ENCODE results near the gene PRAMEF33.
"Not testable (repeated sequence)": the region's sequence is repeated elsewhere in the genome, so short reads cannot be mapped to it uniquely, and the experiment has no call there.

The PRAMEF33 gene, protein sequence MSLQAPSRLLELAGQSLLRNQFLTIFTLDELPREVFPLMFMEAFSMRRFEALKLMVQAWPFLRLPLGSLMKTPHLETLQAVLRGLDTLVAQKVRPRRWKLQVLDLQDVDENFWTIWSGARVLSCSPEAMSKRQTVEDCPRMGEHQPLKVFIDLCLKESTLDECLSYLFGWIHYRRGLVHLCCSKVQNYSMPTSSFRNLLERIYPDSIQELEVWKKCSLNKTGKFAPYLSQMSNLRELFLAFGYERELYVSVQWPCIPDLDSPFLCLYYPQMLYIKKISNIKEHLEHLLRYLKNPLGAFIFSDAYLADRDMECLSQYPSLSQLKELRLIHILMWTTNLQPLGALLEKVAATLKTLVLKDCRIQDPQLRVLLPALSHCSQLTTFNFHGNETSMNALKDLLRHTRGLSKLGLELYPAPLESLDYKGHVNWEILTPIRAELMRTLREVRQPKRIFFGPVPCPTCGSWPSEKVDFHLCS

GRCh38 chr1:13303239-13303638, at the start of gene PRAMEF33:
TSS of gene PRAMEF33 (plus strand) at chr1:13303539. CDS start at chr1:13305955, 2,416 bp downstream.
- DNase-seq = not testable (repeated sequence)

GRCh38 chr1:13253898-13254297, 49.4 kb upstream of the PRAMEF33 start, which contains the start of gene PRAMEF5:
TSS of gene PRAMEF5 (plus strand) at chr1:13254198. CDS start at chr1:13259269, 5,071 bp downstream.
- DNase-seq = not testable (repeated sequence)

DNA sequence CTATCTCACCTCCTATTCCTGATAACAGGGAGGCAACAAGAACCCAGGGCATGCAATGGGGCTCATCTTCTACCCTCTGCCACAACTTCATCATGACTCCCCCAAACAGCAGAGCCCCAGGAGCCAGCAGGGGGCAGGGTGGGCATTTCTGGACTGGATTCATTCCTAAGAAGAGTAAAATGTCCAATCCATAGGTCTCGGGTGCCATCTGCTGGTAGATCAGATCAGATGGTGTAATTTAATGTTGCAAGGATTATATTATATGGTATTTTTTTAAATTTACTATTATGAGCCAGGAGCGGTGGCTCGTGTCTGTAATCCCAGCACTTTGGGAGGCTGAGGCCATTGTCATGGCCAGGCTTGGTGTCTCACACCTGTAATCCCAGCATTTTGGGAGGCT, 38.2 kb upstream of the PRAMEF33 start:
- DNase-seq = not testable (repeated sequence)

DNA sequence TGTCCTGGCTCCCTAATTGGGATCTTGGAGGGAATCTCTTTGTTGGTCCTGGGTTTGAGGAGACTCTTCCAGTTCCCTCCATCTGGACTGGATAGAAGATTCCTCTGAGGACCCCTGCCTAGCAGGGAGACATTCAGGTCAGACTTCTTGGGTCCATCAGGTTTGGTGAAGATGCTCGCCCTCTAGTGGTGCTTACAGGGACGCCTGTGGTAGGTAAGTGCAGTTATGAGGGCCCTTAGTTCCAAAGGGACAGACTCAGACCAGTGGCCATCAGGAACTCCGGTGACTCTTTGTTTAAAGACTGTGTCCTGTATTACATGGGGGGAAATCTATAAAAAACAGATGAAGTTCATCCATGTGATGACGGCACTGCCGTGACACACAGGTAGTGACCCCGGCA, 26.3 kb upstream of the PRAMEF33 start:
- DNase-seq = not testable (repeated sequence)

DNA sequence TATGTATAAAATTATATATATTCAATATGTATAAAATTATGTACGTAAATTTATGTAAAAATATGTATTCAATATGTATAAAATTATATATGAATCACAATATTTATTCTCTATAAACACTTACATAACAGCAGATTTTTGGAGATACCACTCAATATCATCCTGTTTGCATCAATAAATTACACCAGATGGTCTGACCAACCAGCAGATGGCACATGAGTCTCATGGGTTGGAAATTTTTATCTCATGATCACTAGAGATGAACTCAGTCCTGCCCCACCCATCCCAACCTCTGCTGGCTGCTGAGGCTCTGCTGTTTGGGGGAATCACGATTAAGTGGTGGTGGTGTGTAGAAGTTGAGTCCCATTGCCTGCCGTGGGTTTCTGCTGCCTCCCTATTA, 23.7 kb upstream of the PRAMEF33 start:
- DNase-seq = not testable (repeated sequence)

- DNase-seq = not testable (repeated sequence)
Observed at GRCh38 chr1:13285037-13285436, 18.3 kb upstream of the PRAMEF33 start, which contains the start of gene PRAMEF8. TSS of gene PRAMEF8 (minus strand) at chr1:13285137. CDS start at chr1:13284091, 1,046 bp downstream.

- DNase-seq = not testable (repeated sequence)
Observed at GRCh38 chr1:13289030-13289429, 14.3 kb upstream of the PRAMEF33 start.

- DNase-seq = not testable (repeated sequence)
Observed at GRCh38 chr1:13297216-13297931, 6.0 kb upstream of the PRAMEF33 start.

GRCh38 chr1:13298699-13299098, 4.6 kb upstream of the PRAMEF33 start:
- DNase-seq = not testable (repeated sequence)

- not testable (repeated sequence) for DNase-seq
Observed at GRCh38 chr1:13302197-13302596, 1.1 kb upstream of the PRAMEF33 start.

GRCh38 chr1:13315281-13315680, 11.9 kb downstream of the PRAMEF33 start, which contains the start of gene PRAMEF15:
TSS of gene PRAMEF15 (plus strand) at chr1:13315581. CDS start at chr1:13318408, 2,827 bp downstream.
- not testable (repeated sequence) for DNase-seq

DNA sequence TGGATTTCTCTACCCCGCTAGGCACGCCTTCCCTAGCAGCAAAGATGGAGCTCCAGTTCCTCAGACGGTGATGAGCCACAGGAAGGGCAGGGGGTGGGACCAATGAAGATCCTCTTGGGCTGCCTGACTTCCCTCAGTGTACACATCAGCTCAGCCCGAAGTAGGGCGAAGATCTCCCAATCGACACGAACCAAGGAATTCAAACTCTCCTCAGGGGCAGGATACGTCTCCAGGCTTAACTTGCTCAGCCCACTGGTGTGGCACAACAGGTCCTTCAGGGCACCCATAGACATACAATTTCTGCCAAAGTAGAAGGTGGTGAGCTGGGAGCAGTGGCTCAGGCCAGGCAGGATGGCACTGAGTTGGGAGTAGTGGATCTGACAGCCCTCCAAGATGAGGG, 39.2 kb downstream of the PRAMEF33 start:
- DNase-seq = not testable (repeated sequence)

DNA sequence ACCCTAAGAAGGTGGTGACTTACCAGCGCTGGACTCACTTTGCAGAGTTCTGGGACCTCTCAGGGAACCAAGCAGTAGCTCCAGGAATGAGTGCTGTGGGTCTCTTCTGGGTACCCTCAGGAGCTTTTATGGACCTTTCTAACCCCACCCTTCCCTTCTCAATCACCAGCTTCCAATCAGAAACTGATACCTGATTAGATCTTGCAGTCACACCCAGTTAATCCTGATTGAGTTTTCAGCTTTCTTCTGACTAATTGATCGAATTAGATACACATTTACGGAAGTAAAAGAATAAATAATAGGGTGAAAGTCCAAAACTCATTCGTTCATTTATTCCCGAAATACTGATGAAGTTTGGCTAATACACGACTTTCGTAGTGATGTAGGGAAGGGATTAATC, 43.7 kb downstream of the PRAMEF33 start, which contains the start of gene PRAMEF14:
Gene PRAMEF14 (minus strand): TSS at position 101 of the 400 bp plus-strand sequence. CDS start 1,820 bp downstream, outside the sequence.
- not testable (repeated sequence) for DNase-seq

GRCh38 chr1:13353476-13353875, 50.1 kb downstream of the PRAMEF33 start:
- not testable (repeated sequence) for DNase-seq

DNA sequence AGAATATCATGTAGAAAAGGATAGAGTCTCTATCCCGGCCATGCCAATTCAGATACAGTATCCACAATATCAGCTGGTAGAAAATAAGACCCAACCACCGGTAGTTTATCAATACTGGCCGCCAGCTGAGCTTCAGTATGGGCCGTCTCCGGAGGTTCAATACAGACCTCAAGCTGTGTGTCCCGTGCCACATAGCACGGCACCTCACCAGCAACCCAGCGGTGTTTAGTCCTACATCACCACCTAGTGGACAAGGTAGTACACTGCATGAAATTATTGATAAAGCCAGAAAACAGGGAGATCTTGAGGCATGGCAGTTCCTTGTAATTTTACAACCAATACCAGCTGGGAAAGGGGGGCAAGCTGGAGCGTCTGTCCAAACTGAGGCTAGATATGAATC, 51.1 kb downstream of the PRAMEF33 start:
- DNase-seq = not testable (repeated sequence)

GRCh38 chr1:13356774-13357173, 53.4 kb downstream of the PRAMEF33 start:
- peak; percentile 18 for DNase-seq
